ENCODE results near the gene CCDC59. TPM values are rescaled to one million over a fixed set of nuclear protein-coding genes. Genes with fewer than 3 reads are reported as not detected.
A peak's percentile ranks its signal among the peaks of the same experiment; 100 is the strongest.

CCDC59 gene
- total RNA-seq, result 48.9 and 50.3 TPM in 2 replicates

DNA sequence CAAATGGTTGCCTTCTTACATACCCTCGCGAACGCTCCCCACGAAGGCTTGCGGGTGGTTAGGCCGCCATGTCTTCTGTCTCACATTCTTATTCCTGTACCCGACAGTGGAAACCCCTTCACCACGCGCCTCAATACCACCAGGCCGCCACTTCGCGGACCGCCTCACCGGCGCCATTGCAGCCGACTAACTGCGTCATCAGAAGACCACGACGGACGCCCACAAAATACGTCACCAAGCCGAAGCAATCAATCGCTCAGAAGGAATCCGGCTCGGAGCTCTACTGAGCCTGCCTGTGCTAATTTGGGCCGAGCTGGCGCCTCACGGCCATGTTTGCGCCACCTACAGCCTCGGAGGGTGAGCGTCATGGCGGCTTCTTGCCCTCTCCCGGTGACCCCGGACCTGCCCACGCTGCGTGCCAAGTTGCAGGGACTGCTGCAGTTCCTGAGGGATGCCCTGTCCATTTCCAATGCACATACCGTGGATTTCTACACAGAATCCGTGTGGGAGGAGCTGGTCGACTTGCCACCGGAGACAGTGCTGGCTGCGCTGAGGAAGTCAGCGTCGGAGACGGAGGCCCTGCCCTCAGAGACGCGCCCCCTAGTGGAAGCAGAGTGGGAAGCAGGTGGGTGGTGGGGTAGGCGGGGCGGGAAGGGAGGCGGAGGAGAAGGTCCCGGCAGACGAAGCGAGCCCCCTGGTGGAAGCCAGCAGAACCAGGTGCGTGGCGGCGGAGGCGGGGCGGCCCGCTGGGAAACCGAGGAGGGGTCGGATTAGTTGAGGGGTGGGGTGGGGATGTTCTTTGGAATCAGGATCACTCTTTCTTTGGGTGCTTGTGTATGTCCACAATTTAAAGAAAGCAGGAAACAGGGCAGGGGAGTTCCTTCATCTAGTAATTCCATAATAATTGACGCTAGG lies at the start of gene CCDC59, which contains the start of gene METTL25:
Gene CCDC59 (minus strand): TSS at position 188 of the 915 bp plus-strand sequence. CDS start 11 bp downstream, at position 177.
Gene METTL25 (plus strand): TSS at position 330 of the 915 bp plus-strand sequence. CDS start 37 bp downstream, at position 367.
- Mint-ChIP-seq H3K27me3 (no peaks in the 10 kb centered on the region), H3K27ac (peak within 1 kb of the TSS; percentile 97), H3K4me3 (peak within 1 kb of the TSS; percentile 98), H3K9me3 (no peaks in the 10 kb centered on the region), H3K4me1 (peaks cover 63% of the 10 kb centered on the region), H3K36me3 (ENCODE audit: low read depth) (peaks cover 53% of the 10 kb centered on the region)
- DNase-seq, result peak; percentile 90
- peak; percentile 55 for TF ChIP-seq CTCF (IDR thresholded peaks at IDR 0.05)
- CTCF ChIA-PET, result interaction anchor here (0.8 to 1.2 kb wide), 5 partner anchors 10 to 328 kb away, joined by 3 to 4 read pairs (median 3); no protein-coding TSS in a partner anchor
- ATAC-seq (ENCODE audit: low read depth), result peak; percentile 90
- POLR2A ChIA-PET, result interaction anchor here (1.0 to 1.9 kb wide), 3 partner anchors 13 to 328 kb away, joined by 3 to 24 read pairs (median 3); partner anchors contain the start of gene TMTC2
- intact Hi-C loops (cut with micrococcal nuclease), result loop anchor here (1.0 kb wide), 1 partner anchor 328 kb away; the partner anchor contains the start of gene TMTC2

DNA sequence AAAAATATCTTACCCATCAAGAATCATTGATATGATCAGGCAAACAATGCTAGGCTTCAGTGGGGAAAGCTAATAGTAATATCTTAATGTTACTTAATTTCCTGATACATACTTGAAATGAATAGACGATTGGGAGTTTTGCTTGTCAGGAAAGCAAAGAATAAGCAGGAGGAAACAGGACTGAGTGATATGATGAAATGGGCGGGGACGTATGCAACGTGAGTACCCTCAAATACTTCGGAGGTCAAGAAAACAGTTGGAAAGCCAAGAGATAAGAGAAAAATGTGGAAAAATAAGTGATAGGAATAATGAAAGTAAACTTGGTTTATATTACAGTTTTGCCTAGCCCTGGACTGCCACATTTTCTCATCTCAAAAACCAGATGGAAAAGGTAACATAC lies 49.3 kb upstream of the CCDC59 start:
- peaks cover 43% of the 10 kb centered on the region for H3K36me3 Mint-ChIP-seq (ENCODE audit: low read depth)
- no peak overlapping the region for H3K4me3 Mint-ChIP-seq
- H3K27ac Mint-ChIP-seq, result no peak overlapping the region
- CTCF ChIA-PET, result no interaction called here
- DNase-seq (no peak), ATAC-seq (ENCODE audit: low read depth) (no peak)
- intact Hi-C loops (cut with micrococcal nuclease), result no loop called here
- no peaks in the 10 kb centered on the region for H3K9me3 Mint-ChIP-seq
- POLR2A ChIA-PET, result no interaction called here
- no peaks in the 10 kb centered on the region for H3K27me3 Mint-ChIP-seq
- TF ChIP-seq CTCF (IDR thresholded peaks at IDR 0.05), result no peak
- H3K4me1 Mint-ChIP-seq, result no peaks in the 10 kb centered on the region

GRCh38 chr12:82406651-82407050 lies 48.5 kb upstream of the CCDC59 start:
- peaks cover 43% of the 10 kb centered on the region for H3K36me3 Mint-ChIP-seq (ENCODE audit: low read depth)
- no peak overlapping the region for H3K27ac Mint-ChIP-seq
- no peaks in the 10 kb centered on the region for H3K9me3 Mint-ChIP-seq
- ChIA-PET POLR2A (no interaction called here), CTCF (no interaction called here)
- DNase-seq, result no peak
- H3K4me3 Mint-ChIP-seq, result no peak overlapping the region
- H3K4me1 Mint-ChIP-seq, result no peaks in the 10 kb centered on the region
- no peaks in the 10 kb centered on the region for H3K27me3 Mint-ChIP-seq
- TF ChIP-seq CTCF (IDR thresholded peaks at IDR 0.05), result no peak
- ATAC-seq (ENCODE audit: low read depth), result no peak
- intact Hi-C loops (cut with micrococcal nuclease), result no loop called here

DNA sequence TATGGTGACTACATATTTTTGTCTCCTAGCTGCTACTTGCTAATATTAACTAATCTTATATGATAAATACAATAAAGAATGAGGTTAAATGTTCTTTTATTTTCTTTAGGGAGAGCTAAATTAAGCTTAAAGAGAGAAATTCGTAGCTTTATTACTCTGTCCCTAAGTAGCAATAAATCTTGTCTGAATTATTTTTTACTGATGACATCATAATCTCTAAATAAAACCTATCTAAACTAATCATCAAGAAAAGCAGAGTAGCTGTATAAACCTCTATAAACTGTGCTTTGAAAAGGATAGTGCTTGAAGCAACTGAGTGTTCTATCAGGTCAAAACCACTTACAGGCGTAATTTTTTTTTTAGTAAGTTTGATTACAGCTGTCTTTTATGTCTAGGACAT lies 42.6 kb upstream of the CCDC59 start:
- ChIA-PET POLR2A (no interaction called here), CTCF (no interaction called here)
- intact Hi-C loops (cut with micrococcal nuclease), result no loop called here
- Mint-ChIP-seq H3K27me3 (no peaks in the 10 kb centered on the region), H3K36me3 (ENCODE audit: low read depth) (peaks cover 21% of the 10 kb centered on the region), H3K4me1 (no peaks in the 10 kb centered on the region), H3K4me3 (no peak overlapping the region), H3K27ac (no peak overlapping the region), H3K9me3 (no peaks in the 10 kb centered on the region)
- no peak for DNase-seq
- ATAC-seq (ENCODE audit: low read depth), result no peak
- TF ChIP-seq CTCF (IDR thresholded peaks at IDR 0.05), result no peak

- H3K9me3 Mint-ChIP-seq, result no peaks in the 10 kb centered on the region
- intact Hi-C loops (cut with micrococcal nuclease), result no loop called here
- no peak overlapping the region for H3K27ac Mint-ChIP-seq
- ChIA-PET POLR2A (no interaction called here), CTCF (interaction anchor here (1.2 kb wide), 1 partner anchor 41 kb away, joined by 3 read pairs; the partner anchor contains the start of genes CCDC59 and METTL25)
- H3K4me3 Mint-ChIP-seq, result no peak overlapping the region
- no peak for DNase-seq
- H3K27me3 Mint-ChIP-seq, result no peaks in the 10 kb centered on the region
- no peaks in the 10 kb centered on the region for H3K4me1 Mint-ChIP-seq
- TF ChIP-seq CTCF (IDR thresholded peaks at IDR 0.05), result no peak
- ATAC-seq (ENCODE audit: low read depth), result no peak
- H3K36me3 Mint-ChIP-seq (ENCODE audit: low read depth), result peaks cover 31% of the 10 kb centered on the region
Measured at GRCh38 chr12:82398879-82399278, 40.7 kb upstream of the CCDC59 start.
